Psoas muscle (tissue), 8 donors: ENCODE data around the gene DMD. TPM values are rescaled to one million over a fixed set of nuclear protein-coding genes. Genes with fewer than 3 reads are reported as not detected.

Experiments used
- ATAC-seq, 4 donors: fragments of 200-7000 bp; cut with Tn5 transposase; one replicate each; pipeline ENCODE4 v1.9.1; 2020; ENCODE audit warnings: moderate library complexity in 3 of 4, mild to moderate bottlenecking in 2 of 4
- DNase-seq, 2 donors: peaks; one replicate each; pipeline ENCODE4 v3.0.0-alpha.2; 2020
- H3K27ac ChIP-seq: fragments of 200-600 bp; one replicate; pipeline ENCODE4 v1.8.0; 2022
- H3K27me3 ChIP-seq, 3 donors: fragments of 200-600 bp in 1 of 3; one replicate each; pipeline versions ENCODE4 v1.6.1 to v1.8.0; 2013 to 2022; ENCODE audit warnings: low read length in 2 of 3, mild to moderate bottlenecking in 2 of 3, moderate library complexity in 1 of 3; ENCODE audit not compliant: insufficient read depth in 3 of 3
- H3K36me3 ChIP-seq, 2 donors: fragments of 200-600 bp in 1 of 2; one replicate each; pipeline versions ENCODE4 v1.6.1 to v1.8.0; 2013 to 2022; ENCODE audit warnings: low read depth in 1 of 2, mild to moderate bottlenecking in 1 of 2, moderate library complexity in 1 of 2; ENCODE audit not compliant: insufficient read depth in 1 of 2
- H3K4me1 ChIP-seq: fragments of 200-600 bp; one replicate; pipeline ENCODE4 v1.8.0; 2022
- H3K4me3 ChIP-seq: fragments of 200-600 bp; one replicate; pipeline ENCODE4 v1.8.0; 2022; ENCODE audit warnings: mild to moderate bottlenecking
- H3K9me3 ChIP-seq: fragments of 200-600 bp; one replicate; pipeline ENCODE4 v1.8.0; 2022
- WGBS, 3 donors: extraction: QIAGEN DNeasy Blood & Tissue Kit; methylation state at CpG; one replicate each; pipeline versions ENCODE4 v1.1.6 to v1.1.7; 2013; 5-methylcytosine and 5-hydroxymethylcytosine counted together
- intact Hi-C, 2 donors: fragments of 100-400 bp; cut with DNase I; formaldehyde crosslinking; loops; one replicate each; pipeline versions ENCODE4 v1.11.0 to v1.14.2; 2022
- polyA plus RNA-seq, 3 donors: library from polyadenylated mRNA; stranded (reverse); fragments of 200-250 nt; gene quantifications; one replicate each; pipeline ENCODE4 v1.2.3, GENCODE V29; 2013
- total RNA-seq, 4 donors: library from RNA; stranded (reverse); fragmentation: NEBNext Ultra II Directional in 2 of 4; extraction: Animal tissue kit (Norgen Biotek cat#: 25700) in 2 of 4; gene quantifications; one replicate each; pipeline versions ENCODE4 v1.2.1 to v1.2.4, GENCODE V29; 2021 to 2023
- TF ChIP-seq, protein P1 (sequence below): fragments of 200-600 bp; IDR thresholded peaks from one replicate; pipeline ENCODE4 v1.8.0; 2022; ENCODE audit warnings: antibody characterized with exemption
- donor health status: healthy with polysubstance abuse.
- donor health status: DM: no; HTN: no; CAD: no; lungs with moderate emphysema.
- donor health status: Bipolar disorder and iron deficiency.
- donor health status: healthy.
- donor health status: DM: yes; HTN: yes; CAD: no.
- donor health status: DM: no; HTN: no; CAD: no.
- donor health status: DM: no; HTN: no; CAD: no.
- donor health status: DM: yes; HTN: yes; CAD: no.

DMD gene
- total and polyA plus RNA-seq, 7 donors: 6.8 to 170 (median 86.5) TPM

DNA sequence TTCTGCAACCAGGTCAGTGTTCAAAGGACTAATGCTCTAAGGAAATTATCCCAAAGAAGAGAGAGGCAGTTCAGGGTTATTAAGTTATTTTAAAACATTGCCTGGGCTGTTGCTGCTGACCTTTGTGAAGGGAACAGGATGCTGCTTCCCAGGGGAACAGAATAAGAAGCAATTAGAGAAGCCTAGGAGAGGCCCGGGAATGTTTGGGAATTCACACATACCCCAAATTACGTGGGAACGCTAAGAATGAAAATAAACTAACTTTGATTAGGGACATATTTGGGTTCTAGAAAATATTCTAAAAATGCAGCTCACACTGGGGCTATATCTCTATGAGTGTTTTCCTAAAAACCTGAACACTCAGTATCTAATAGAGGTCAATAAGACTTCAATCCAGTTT, 1896.4 kb downstream of the DMD start:
- Histone ChIP-seq H3K36me3 (no peaks in the 10 kb centered on the region), H3K27me3 (no peaks in the 10 kb centered on the region), H3K4me1 (no peaks in the 10 kb centered on the region), H3K27ac (no peak overlapping the region), H3K4me3 (no peak overlapping the region), H3K9me3 (no peaks in the 10 kb centered on the region)
- ATAC-seq (no peak), DNase-seq (no peak)
- TF ChIP-seq, protein P1, sequence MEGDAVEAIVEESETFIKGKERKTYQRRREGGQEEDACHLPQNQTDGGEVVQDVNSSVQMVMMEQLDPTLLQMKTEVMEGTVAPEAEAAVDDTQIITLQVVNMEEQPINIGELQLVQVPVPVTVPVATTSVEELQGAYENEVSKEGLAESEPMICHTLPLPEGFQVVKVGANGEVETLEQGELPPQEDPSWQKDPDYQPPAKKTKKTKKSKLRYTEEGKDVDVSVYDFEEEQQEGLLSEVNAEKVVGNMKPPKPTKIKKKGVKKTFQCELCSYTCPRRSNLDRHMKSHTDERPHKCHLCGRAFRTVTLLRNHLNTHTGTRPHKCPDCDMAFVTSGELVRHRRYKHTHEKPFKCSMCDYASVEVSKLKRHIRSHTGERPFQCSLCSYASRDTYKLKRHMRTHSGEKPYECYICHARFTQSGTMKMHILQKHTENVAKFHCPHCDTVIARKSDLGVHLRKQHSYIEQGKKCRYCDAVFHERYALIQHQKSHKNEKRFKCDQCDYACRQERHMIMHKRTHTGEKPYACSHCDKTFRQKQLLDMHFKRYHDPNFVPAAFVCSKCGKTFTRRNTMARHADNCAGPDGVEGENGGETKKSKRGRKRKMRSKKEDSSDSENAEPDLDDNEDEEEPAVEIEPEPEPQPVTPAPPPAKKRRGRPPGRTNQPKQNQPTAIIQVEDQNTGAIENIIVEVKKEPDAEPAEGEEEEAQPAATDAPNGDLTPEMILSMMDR: no peak
- 37% methylated on average over 3 of the region's 3 CpGs for WGBS, 3 donors
- intact Hi-C loops: no loop called here

DNA sequence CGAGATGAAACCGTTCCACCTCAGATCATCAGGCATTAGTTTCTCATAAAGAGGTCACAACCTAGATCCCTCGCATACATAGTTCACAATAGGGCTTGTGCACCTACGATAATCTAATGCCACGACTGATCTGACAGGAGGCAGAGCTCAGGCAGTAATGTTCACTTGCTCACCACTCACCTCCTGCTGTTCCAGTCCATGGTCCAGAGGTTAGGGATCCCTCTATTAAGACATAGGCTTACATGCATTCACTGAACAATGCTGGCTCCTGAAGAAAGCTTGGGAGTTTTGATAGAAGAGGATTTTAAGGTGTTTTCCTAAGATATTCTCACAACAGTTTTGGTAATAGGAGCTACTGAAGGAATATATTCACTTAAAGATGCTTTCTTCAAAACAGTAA, 1903.4 kb downstream of the DMD start:
- no peaks in the 10 kb centered on the region for H3K9me3 ChIP-seq
- DNase-seq: no peak
- H3K27me3 ChIP-seq: no peaks in the 10 kb centered on the region
- TF ChIP-seq, protein P1: no peak
- H3K4me3 ChIP-seq: no peak overlapping the region
- no peak for ATAC-seq
- intact Hi-C loops: no loop called here
- 81 to 96% (median 93%) methylated on average over 5 of the region's 5 CpGs for WGBS, 3 donors
- H3K4me1 ChIP-seq: no peaks in the 10 kb centered on the region
- no peaks in the 10 kb centered on the region for H3K36me3 ChIP-seq
- no peak overlapping the region for H3K27ac ChIP-seq

DNA sequence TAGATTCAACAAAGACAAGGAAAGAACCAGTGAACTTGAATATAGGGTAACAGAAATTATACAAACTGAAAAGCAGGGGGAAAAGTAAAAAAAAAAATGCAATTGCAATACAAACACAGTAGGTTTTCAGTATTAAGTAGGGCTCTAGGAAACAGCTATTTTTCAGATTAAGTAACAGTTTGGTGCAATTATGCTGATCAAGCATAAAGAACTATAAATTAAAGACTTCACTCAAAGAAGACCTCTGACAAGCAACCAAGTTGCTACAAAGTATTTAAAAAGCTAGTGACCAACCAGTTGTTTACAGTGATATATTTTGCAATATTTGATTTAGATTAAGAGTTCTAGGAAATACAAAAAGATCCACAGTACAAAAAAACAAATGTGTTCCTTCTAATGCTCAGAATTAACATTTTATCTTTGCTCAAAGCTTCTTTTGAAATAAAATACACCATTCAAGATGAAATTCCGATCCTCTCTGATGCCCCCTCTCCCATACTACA, 1908.7 kb downstream of the DMD start:
- Histone ChIP-seq H3K4me1 (no peaks in the 10 kb centered on the region), H3K36me3 (no peaks in the 10 kb centered on the region), H3K9me3 (no peaks in the 10 kb centered on the region), H3K27me3 (no peaks in the 10 kb centered on the region), H3K27ac (no peak overlapping the region), H3K4me3 (no peak overlapping the region)
- TF ChIP-seq, protein P1: no peak
- WGBS, 3 donors: 63 to 94% (median 91%) methylated on average over 1 of the region's 1 CpG
- no peak for ATAC-seq
- intact Hi-C loops: no loop called here
- DNase-seq: no peak

DNA sequence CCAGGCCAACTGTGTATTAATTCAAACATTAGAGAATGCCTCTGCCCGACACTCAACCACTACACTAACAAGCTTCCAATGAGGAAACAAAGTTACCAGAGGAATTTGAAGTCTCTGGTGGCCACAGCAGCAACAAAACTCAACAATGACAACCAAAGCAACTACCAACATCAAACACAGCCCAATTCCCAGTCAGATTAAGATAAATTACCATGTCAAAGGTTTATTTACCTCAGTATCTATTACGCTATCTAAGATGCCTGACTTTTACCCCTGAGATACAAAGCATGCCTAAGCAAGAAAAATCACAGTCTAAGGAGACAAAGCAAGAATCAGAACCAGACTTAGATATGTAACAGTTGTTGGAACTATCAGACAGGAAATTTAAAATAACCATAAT, 1909.4 kb downstream of the DMD start:
- no peaks in the 10 kb centered on the region for H3K27me3 ChIP-seq
- no peak overlapping the region for H3K4me3 ChIP-seq
- no peaks in the 10 kb centered on the region for H3K36me3 ChIP-seq
- no peaks in the 10 kb centered on the region for H3K4me1 ChIP-seq
- intact Hi-C loops: no loop called here
- TF ChIP-seq, protein P1: no peak
- 65 to 94% (median 85%) methylated on average over 2 of the region's 2 CpGs for WGBS, 3 donors
- ATAC-seq (no peak), DNase-seq (no peak)
- H3K9me3 ChIP-seq: no peaks in the 10 kb centered on the region
- H3K27ac ChIP-seq: no peak overlapping the region

DNA sequence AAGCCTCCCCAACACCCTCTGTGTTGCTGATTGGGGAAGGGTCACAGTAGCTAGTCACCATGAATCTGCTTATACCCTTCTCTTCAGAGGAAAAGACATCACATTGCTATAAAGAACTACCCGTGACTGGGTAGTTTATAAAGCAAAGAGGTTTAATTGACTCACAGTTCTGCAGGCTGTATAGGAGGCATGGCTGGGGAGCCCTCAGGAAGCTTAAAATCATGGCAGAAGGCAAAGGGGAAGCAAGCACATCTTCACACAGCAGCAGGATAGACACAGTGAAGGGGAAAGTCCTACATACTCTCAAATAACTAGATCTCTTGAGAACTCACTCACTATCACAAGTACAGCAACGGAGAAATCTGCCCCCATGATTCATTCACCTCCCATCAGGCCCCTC, 1910.1 kb downstream of the DMD start:
- WGBS, 3 donors: 62 to 93% (median 84%) methylated on average over 2 of the region's 2 CpGs
- TF ChIP-seq, protein P1: no peak
- H3K36me3 ChIP-seq: no peaks in the 10 kb centered on the region
- no peaks in the 10 kb centered on the region for H3K4me1 ChIP-seq
- no peak overlapping the region for H3K27ac ChIP-seq
- intact Hi-C loops: no loop called here
- no peak overlapping the region for H3K4me3 ChIP-seq
- ATAC-seq (no peak), DNase-seq (no peak)
- H3K9me3 ChIP-seq: no peaks in the 10 kb centered on the region
- no peaks in the 10 kb centered on the region for H3K27me3 ChIP-seq
